ENCODE data around the gene IL27RA. TPM values are rescaled to one million over a fixed set of nuclear protein-coding genes. Genes with fewer than 3 reads are reported as not detected.

The IL27RA gene
- total and polyA plus RNA-seq, 12 donors, result 1.2 to 5.2 (median 3.7) TPM

DNA sequence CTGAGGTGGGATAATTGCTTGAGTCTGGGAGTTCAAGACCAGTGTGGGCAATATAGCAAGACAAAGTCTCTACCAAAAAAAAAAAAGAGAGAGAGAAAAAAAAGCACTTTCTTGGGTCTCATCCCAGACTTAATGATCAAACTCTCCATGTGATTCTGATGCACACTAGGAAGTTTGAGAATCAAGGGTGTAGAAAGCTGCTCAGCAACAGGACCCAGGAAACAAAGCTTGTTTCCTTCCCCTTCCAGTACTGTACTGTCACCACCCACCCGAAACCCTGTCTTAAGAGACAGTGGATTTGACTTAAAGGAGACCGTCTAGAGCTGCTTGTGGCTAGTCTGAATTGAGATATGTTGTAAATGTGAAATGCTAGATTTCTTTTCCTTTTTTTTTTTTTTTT is 46.8 kb downstream of the IL27RA start:
- Histone ChIP-seq H3K36me3 (replicated peaks in 1 of 2) (no peaks in the 10 kb centered on the region), H3K27ac (no peak overlapping the region), H3K27me3 (no peaks in the 10 kb centered on the region), H3K4me3 (no peak overlapping the region), H3K9me3 (replicated peaks in 1 of 3) (no peaks in the 10 kb centered on the region), H3K4me1 (replicated peaks in 1 of 2) (peaks cover 24 to 31% of the 10 kb centered on the region in 2 donors)
- intact Hi-C loops (cut with DNase I), result no loop called here
- DNase-seq, result peak in 1 of 7 donors; percentile 16
- TF ChIP-seq, protein P1, sequence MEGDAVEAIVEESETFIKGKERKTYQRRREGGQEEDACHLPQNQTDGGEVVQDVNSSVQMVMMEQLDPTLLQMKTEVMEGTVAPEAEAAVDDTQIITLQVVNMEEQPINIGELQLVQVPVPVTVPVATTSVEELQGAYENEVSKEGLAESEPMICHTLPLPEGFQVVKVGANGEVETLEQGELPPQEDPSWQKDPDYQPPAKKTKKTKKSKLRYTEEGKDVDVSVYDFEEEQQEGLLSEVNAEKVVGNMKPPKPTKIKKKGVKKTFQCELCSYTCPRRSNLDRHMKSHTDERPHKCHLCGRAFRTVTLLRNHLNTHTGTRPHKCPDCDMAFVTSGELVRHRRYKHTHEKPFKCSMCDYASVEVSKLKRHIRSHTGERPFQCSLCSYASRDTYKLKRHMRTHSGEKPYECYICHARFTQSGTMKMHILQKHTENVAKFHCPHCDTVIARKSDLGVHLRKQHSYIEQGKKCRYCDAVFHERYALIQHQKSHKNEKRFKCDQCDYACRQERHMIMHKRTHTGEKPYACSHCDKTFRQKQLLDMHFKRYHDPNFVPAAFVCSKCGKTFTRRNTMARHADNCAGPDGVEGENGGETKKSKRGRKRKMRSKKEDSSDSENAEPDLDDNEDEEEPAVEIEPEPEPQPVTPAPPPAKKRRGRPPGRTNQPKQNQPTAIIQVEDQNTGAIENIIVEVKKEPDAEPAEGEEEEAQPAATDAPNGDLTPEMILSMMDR (IDR thresholded peaks at IDR 0.05), result no peak
- TF ChIP-seq POLR2A (IDR thresholded peaks at IDR 0.05), result no peak
- 57 to 76% (median 69%) methylated on average over 2 of the region's 2 CpGs for WGBS, 4 donors

DNA sequence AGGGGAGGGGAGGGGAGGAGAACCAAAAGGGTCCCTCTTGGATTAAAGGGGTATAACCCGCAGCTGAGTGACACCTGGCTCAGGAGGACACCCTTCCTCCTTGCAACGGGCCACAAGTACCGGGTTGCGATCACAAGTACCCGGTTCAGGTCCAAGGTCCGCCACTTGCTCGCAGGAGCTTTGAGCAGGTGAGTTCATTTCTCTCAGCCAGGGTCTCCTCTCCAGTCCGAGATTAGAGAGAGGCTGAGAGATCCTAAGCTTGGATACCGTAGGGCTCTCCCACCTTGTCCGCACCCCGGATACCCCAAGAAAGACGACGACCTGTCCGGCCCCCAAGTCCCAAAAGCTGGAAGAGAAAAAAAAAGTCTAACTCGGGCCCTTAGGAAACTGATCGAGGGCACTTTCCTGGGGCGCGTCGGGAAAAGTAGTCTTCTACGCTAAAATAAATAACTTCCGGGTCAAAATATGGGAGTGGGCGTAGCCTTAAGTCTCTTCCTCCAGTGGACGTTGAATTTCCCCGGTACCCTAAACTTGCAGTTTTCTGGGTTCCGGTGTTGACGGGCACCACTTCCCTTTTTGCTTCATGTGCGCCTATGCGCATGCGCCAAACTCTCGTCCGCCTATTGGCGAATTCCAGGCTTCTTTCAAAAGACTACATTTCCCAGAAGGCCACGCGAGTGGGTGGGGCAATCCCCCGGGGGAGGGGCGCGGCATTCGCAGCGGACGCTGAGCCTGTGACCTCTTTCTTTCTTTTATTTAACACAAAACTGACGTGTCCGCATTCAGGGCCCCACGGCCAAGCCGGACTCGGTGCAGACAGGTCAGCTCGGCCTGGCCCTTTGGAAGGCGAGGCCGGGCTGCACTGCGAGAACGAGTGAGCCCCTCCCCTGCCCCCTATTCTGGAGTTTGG is 49.6 kb downstream of the IL27RA start:
- Histone ChIP-seq H3K36me3 (replicated peaks in 1 of 2) (no peaks in the 10 kb centered on the region), H3K27ac (peak overlapping the region; percentile 86 to 94 (median 89)), H3K9me3 (replicated peaks in 1 of 3) (no peaks in the 10 kb centered on the region), H3K4me3 (peak overlapping the region; percentile 2 to 95 (median 82)), H3K27me3 (no peaks in the 10 kb centered on the region), H3K4me1 (replicated peaks in 1 of 2) (peaks cover 14 to 16% of the 10 kb centered on the region in 2 donors)
- peak; percentile 99 to 100 (median 99) for DNase-seq
- intact Hi-C loops (cut with DNase I), result loop anchor here in 1 of 2 donors (10.0 kb wide), 1 partner anchor 54 kb away; the partner anchor contains the start of gene ASF1B
- TF ChIP-seq POLR2A (IDR thresholded peaks at IDR 0.05), result peak; percentile 83 to 93
- TF ChIP-seq, protein P1 (IDR thresholded peaks at IDR 0.05), result no peak
- 0 to 1% (median 1%) methylated on average over 38 to 50 of the region's 50 CpGs for WGBS, 4 donors

- peak in 4 of 7 donors; percentile 60 to 78 (median 62) for DNase-seq
- Histone ChIP-seq H3K27me3 (no peaks in the 10 kb centered on the region), H3K4me1 (replicated peaks in 1 of 2) (peaks cover 14 to 16% of the 10 kb centered on the region in 2 donors), H3K9me3 (replicated peaks in 1 of 3) (no peaks in the 10 kb centered on the region), H3K27ac (peak overlapping the region; percentile 79 to 94 (median 89)), H3K36me3 (replicated peaks in 1 of 2) (no peaks in the 10 kb centered on the region), H3K4me3 (peak overlapping the region; percentile 2 to 95 (median 82))
- intact Hi-C loops (cut with DNase I), result loop anchor here in 1 of 2 donors (10.0 kb wide), 1 partner anchor 53 kb away; the partner anchor contains the start of gene ASF1B
- no peak for TF ChIP-seq POLR2A (IDR thresholded peaks at IDR 0.05)
- TF ChIP-seq, protein P1 (IDR thresholded peaks at IDR 0.05), result peak in 1 of 6 experiments; percentile 8
- WGBS, 4 donors, result 16 to 50% (median 20%) methylated on average over 8 to 24 of the region's 24 CpGs
Observed at GRCh38 chr19:14081797-14082674, 50.5 kb downstream of the IL27RA start.

- H3K4me3 ChIP-seq, result peak overlapping the region in 1 of 4 donors; percentile 81
- 46 to 85% (median 60%) methylated on average over 1 of the region's 1 CpG for WGBS, 4 donors
- no peaks in the 10 kb centered on the region for H3K9me3 ChIP-seq (replicated peaks in 1 of 3)
- no peak for DNase-seq
- peak overlapping the region in 2 of 5 donors; percentile 87 to 94 for H3K27ac ChIP-seq
- intact Hi-C loops (cut with DNase I), result loop anchor here in 1 of 2 donors (10.0 kb wide), 1 partner anchor 52 kb away; the partner anchor contains the start of gene ASF1B
- H3K36me3 ChIP-seq (replicated peaks in 1 of 2), result no peaks in the 10 kb centered on the region
- TF ChIP-seq, protein P1 (IDR thresholded peaks at IDR 0.05), result no peak
- no peak for TF ChIP-seq POLR2A (IDR thresholded peaks at IDR 0.05)
- H3K4me1 ChIP-seq (replicated peaks in 1 of 2), result peaks cover 14 to 16% of the 10 kb centered on the region in 2 donors
- H3K27me3 ChIP-seq, result no peaks in the 10 kb centered on the region
Observed at GRCh38 chr19:14082675-14082960, 51.1 kb downstream of the IL27RA start.

Data from adrenal gland (tissue), 12 donors.